ENCODE results near the gene PEX26. TPM values are rescaled to one million over a fixed set of nuclear protein-coding genes. Genes with fewer than 3 reads are reported as not detected.

The PEX26 gene
- polyA plus RNA-seq, 1 donor (not counting 4 experiments of a cell fraction or from before 2014, with no cell fraction given), result 23.0 TPM

GRCh38 chr22:18077087-18077638 is 627 bp upstream of the PEX26 start:
- FAIRE-seq (no peak), DNase-seq (ENCODE audit: low read depth, low spot score) (no peak)
- Histone ChIP-seq H3K4me1 (ENCODE audit: control insufficient read depth, extremely low read depth, insufficient read depth, low read length) (peaks cover 33% of the 10 kb centered on the region), H3K9me3 (ENCODE audit: control insufficient read depth, low read depth, low read length) (no peaks in the 10 kb centered on the region), H3K4me3 (ENCODE audit: control insufficient read depth in 2 of 3, extremely low read depth in 1 of 3, insufficient read depth in 2 of 3, low read depth in 1 of 3, low read length in 3 of 3) (peak overlapping the region; percentile 95 to 98 (median 96)), H4K20me1 (ENCODE audit: control insufficient read depth, extremely low read depth, insufficient read depth, low read length) (no peaks in the 10 kb centered on the region), H3K27me3 (ENCODE audit: control insufficient read depth, extremely low read depth, insufficient read depth, low read length) (no peaks in the 10 kb centered on the region), H3K36me3 (ENCODE audit: control insufficient read depth in 2 of 2, extremely low read depth in 1 of 2, insufficient read depth in 2 of 2, low read length in 2 of 2) (peaks cover 7 to 9% of the 10 kb centered on the region in 2 experiments), H3K9me1 (ENCODE audit: control insufficient read depth, extremely low read depth, insufficient read depth, low read length) (no peaks in the 10 kb centered on the region), H2AFZ (ENCODE audit: control insufficient read depth, low read length) (peak overlapping the region; percentile 98), H3K79me2 (ENCODE audit: control insufficient read depth, insufficient read depth, low read length) (peaks cover 48% of the 10 kb centered on the region), H3K27ac (ENCODE audit: control insufficient read depth, insufficient read depth, low read length) (peak overlapping the region; percentile 95), H3K9ac (ENCODE audit: control insufficient read depth, extremely low read depth, insufficient read depth, low read length) (peak overlapping the region; percentile 98), H3K4me2 (ENCODE audit: control insufficient read depth, extremely low read depth, insufficient read depth, low read depth, low read length) (peak overlapping the region; percentile 97)
- dilution Hi-C loops (cut with MboI; ENCODE audit: extremely low pct_ligation_motif_present, low sequenced_read_pairs), result no loop called here
- TF ChIP-seq EZH2 (IDR thresholded peaks at IDR 0.05; ENCODE audit: low read length), result no peak
- TF ChIP-seq CTCF (optimal IDR thresholded peaks at IDR 0.05 in 1 of 3, IDR thresholded peaks at IDR 0.05 in 1 of 3, conservative IDR thresholded peaks at IDR 0.05 in 1 of 3; ENCODE audit: extremely low read depth in 1 of 3, insufficient read depth in 2 of 3, low read length in 3 of 3), result no peak

GRCh38 chr22:18078329-18079041 is 695 bp downstream of the PEX26 start:
- peaks cover 36% of the 10 kb centered on the region for H3K4me1 ChIP-seq (ENCODE audit: control insufficient read depth, extremely low read depth, insufficient read depth, low read length)
- no peaks in the 10 kb centered on the region for H3K9me3 ChIP-seq (ENCODE audit: control insufficient read depth, low read depth, low read length)
- dilution Hi-C loops (cut with MboI; ENCODE audit: extremely low pct_ligation_motif_present, low sequenced_read_pairs), result no loop called here
- FAIRE-seq (no peak), DNase-seq (ENCODE audit: low read depth, low spot score) (no peak)
- H3K27me3 ChIP-seq (ENCODE audit: control insufficient read depth, extremely low read depth, insufficient read depth, low read length), result no peaks in the 10 kb centered on the region
- no peaks in the 10 kb centered on the region for H4K20me1 ChIP-seq (ENCODE audit: control insufficient read depth, extremely low read depth, insufficient read depth, low read length)
- H3K36me3 ChIP-seq (ENCODE audit: control insufficient read depth in 2 of 2, extremely low read depth in 1 of 2, insufficient read depth in 2 of 2, low read length in 2 of 2), result peaks cover 7 to 11% of the 10 kb centered on the region in 2 experiments
- peak overlapping the region; percentile 98 for H3K9ac ChIP-seq (ENCODE audit: control insufficient read depth, extremely low read depth, insufficient read depth, low read length)
- peaks cover 61% of the 10 kb centered on the region for H3K79me2 ChIP-seq (ENCODE audit: control insufficient read depth, insufficient read depth, low read length)
- peak overlapping the region; percentile 97 for H3K4me2 ChIP-seq (ENCODE audit: control insufficient read depth, extremely low read depth, insufficient read depth, low read depth, low read length)
- H3K27ac ChIP-seq (ENCODE audit: control insufficient read depth, insufficient read depth, low read length), result peak overlapping the region; percentile 95
- peak overlapping the region; percentile 95 to 98 (median 96) for H3K4me3 ChIP-seq (ENCODE audit: control insufficient read depth in 2 of 3, extremely low read depth in 1 of 3, insufficient read depth in 2 of 3, low read depth in 1 of 3, low read length in 3 of 3)
- peak overlapping the region; percentile 93 for H2AFZ ChIP-seq (ENCODE audit: control insufficient read depth, low read length)
- TF ChIP-seq EZH2 (IDR thresholded peaks at IDR 0.05; ENCODE audit: low read length) (no peak), CTCF (optimal IDR thresholded peaks at IDR 0.05 in 1 of 3, IDR thresholded peaks at IDR 0.05 in 1 of 3, conservative IDR thresholded peaks at IDR 0.05 in 1 of 3; ENCODE audit: extremely low read depth in 1 of 3, insufficient read depth in 2 of 3, low read length in 3 of 3) (no peak)
- no peaks in the 10 kb centered on the region for H3K9me1 ChIP-seq (ENCODE audit: control insufficient read depth, extremely low read depth, insufficient read depth, low read length)

Measured in keratinocyte (primary cell).